IPS-18c (cell line): ENCODE results near the gene SCGB1D4.
"Not testable (repeated sequence)": the region's sequence is repeated elsewhere in the genome, so short reads cannot be mapped to it uniquely, and the experiment has no call there.

Experiments
- H3K4me3 ChIP-seq: 2 replicates; pipeline ENCODE4 v1.7.0; 2013; ENCODE audit warnings: low read depth, mild to moderate bottlenecking, low read length, moderate library complexity; ENCODE audit not compliant: insufficient read depth
- H3K9me3 ChIP-seq: one replicate; pipeline ENCODE4 v1.6.1; 2013; ENCODE audit warnings: mild to moderate bottlenecking, low read length, moderate library complexity; ENCODE audit not compliant: control insufficient read depth, insufficient read depth

The SCGB1D4 gene, protein sequence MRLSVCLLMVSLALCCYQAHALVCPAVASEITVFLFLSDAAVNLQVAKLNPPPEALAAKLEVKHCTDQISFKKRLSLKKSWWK

GRCh38 chr11:62298975-62299374, at the start of gene SCGB1D4:
Gene SCGB1D4, minus strand, starts transcription at chr11:62299075. Its CDS starts 65 bp downstream, at chr11:62299010.
- Histone ChIP-seq H3K4me3 (no peak within 1 kb of the TSS), H3K9me3 (peaks cover 2% of the 10 kb centered on the region)

- no peaks in the 10 kb centered on the region for H3K9me3 ChIP-seq
- H3K4me3 ChIP-seq = no peak overlapping the region
These were observed 47.0 kb upstream of the SCGB1D4 start for GRCh38 chr11:62345861-62346260.

DNA sequence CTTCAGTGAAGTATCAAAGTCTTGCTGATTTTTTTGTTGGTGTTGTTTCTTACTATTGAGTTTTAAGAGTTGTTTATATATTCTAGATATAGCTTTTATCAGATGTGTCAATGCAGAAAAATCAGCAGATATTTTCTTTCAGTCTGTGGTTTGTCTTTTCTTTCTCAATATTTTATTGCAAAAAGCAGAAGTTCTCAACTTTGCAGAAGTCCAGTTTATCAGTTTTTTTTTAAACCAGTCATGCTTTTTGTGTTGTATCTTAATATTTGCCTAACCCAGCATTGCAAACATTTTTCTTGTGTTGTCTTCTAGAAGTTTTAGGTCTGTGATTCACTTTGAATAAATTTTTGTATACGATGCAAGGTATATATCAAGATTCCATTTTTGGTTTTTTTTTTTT, 45.3 kb upstream of the SCGB1D4 start:
- Histone ChIP-seq H3K4me3 (no peak overlapping the region), H3K9me3 (no peaks in the 10 kb centered on the region)

DNA sequence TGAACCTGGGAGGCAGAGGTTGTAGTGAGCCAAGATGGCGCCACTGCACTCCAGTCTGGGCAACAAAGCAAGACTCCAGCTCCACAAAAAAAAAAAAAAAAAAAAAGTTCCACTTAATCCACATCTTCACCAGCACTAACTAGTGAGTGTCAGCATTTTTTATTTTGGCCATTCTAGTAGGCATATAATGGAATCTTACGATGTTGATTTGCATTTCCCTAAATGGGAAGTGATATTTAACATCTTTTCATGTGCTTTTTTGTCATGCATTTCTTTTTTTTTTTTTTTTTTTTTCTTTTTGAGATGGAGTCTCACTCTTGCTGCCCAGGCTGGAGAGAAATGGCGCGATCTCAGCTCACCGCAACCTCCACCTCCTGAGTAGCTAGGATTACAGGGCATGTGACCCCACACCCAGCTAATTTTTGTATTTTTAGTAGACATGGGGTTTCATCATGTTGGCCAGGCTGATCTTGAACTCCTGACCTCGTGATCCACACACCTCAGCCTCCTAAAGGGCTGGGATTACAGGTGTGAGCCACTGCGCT, 44.8 kb upstream of the SCGB1D4 start:
- H3K9me3 ChIP-seq, H3K4me3 ChIP-seq: not testable (repeated sequence)

- H3K9me3 ChIP-seq = no peaks in the 10 kb centered on the region
- H3K4me3 ChIP-seq = no peak overlapping the region
These were observed 42.7 kb upstream of the SCGB1D4 start for GRCh38 chr11:62341588-62341987.

GRCh38 chr11:62340269-62340901, 41.5 kb upstream of the SCGB1D4 start:
- Histone ChIP-seq H3K4me3 (no peak overlapping the region), H3K9me3 (no peaks in the 10 kb centered on the region)

GRCh38 chr11:62338218-62338617, 39.3 kb upstream of the SCGB1D4 start:
- Histone ChIP-seq H3K9me3 (no peaks in the 10 kb centered on the region), H3K4me3 (peak overlapping the region; percentile 81)

GRCh38 chr11:62337303-62338181, 38.7 kb upstream of the SCGB1D4 start, which contains the start of gene ASRGL1:
Gene ASRGL1, plus strand, starts transcription at chr11:62337448. Its CDS starts 530 bp downstream, at chr11:62337978.
- peak within 1 kb of the TSS; percentile 81 for H3K4me3 ChIP-seq

DNA sequence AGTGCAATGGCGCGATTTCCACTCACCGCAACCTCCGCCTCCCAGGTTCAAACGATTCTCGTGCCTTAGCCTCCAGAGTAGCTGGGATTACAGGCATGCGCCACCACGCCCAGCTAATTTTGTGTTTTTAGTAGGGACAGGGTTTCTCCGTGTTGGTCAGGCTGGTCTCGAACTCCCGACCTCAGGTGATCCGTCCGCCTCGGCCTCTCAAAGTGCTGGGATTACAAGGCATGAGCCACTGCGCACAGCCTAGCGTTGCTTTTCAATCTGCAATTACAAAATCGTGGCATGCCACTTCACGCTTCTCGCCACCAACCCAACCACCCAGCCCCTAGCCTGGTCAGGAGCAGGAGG, 38.1 kb upstream of the SCGB1D4 start:
- H3K4me3 ChIP-seq = peak overlapping the region; percentile 81
- not testable (repeated sequence) for H3K9me3 ChIP-seq

More at GRCh38 chr11:62337303-62338181, 38.7 kb upstream of the SCGB1D4 start, which contains the start of gene ASRGL1:
- H3K9me3 ChIP-seq = no peaks in the 10 kb centered on the region

- H3K9me3 ChIP-seq = no peaks in the 10 kb centered on the region
- H3K4me3 ChIP-seq = no peak overlapping the region
These were observed 34.9 kb upstream of the SCGB1D4 start for GRCh38 chr11:62333768-62334167.

GRCh38 chr11:62331264-62331663, 32.4 kb upstream of the SCGB1D4 start:
- not testable (repeated sequence) for H3K9me3 ChIP-seq, H3K4me3 ChIP-seq

GRCh38 chr11:62327541-62327940, 28.7 kb upstream of the SCGB1D4 start:
- not testable (repeated sequence) for H3K4me3 ChIP-seq, H3K9me3 ChIP-seq

DNA sequence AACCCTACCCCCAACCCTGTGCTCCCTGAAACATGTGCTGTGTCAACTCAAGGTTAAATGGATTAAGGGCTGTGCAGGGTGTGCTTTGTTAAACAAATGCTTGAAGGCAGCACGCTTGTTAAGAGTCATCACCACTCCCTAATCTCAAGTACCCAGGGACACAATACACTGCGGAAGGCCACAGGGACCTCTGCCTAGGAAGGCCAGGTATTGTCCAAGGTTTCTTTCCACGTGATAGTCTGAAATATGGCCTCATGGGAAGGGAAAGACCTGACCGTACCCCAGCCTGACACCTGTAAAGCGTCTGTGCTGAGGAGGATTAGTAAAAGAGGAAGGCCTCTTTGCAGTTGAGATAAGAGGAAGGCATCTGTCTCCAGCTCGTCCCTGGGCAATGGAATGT, 27.8 kb upstream of the SCGB1D4 start:
- H3K9me3 ChIP-seq, H3K4me3 ChIP-seq: not testable (repeated sequence)

GRCh38 chr11:62325781-62326180, 26.9 kb upstream of the SCGB1D4 start:
- not testable (repeated sequence) for H3K4me3 ChIP-seq, H3K9me3 ChIP-seq

- Histone ChIP-seq H3K4me3 (no peak overlapping the region), H3K9me3 (peaks cover 2% of the 10 kb centered on the region)
These were observed 26.1 kb upstream of the SCGB1D4 start for GRCh38 chr11:62324731-62325556.

GRCh38 chr11:62322524-62322923, 23.6 kb upstream of the SCGB1D4 start:
- H3K9me3 ChIP-seq = peaks cover 2% of the 10 kb centered on the region
- H3K4me3 ChIP-seq = no peak overlapping the region

GRCh38 chr11:62315431-62315830, 16.6 kb upstream of the SCGB1D4 start:
- no peaks in the 10 kb centered on the region for H3K9me3 ChIP-seq
- H3K4me3 ChIP-seq = no peak overlapping the region
